ENCODE measurements around the gene ASB10. TPM values are rescaled to one million over a fixed set of nuclear protein-coding genes. Genes with fewer than 3 reads are reported as not detected.

The ASB10 gene
- total and polyA plus RNA-seq, 2 of the 4 experiments (the other 2 are of a cell fraction): not detected

- H2BK15ac ChIP-seq (ENCODE audit: low read depth, low read length): no peak overlapping the region
- DNase-seq (no peak), ATAC-seq (ENCODE audit: low read depth) (no peak)
- H3K14ac ChIP-seq (replicated peaks; ENCODE audit: low read depth, low read length): no peak overlapping the region
- no peak overlapping the region for H2BK120ac ChIP-seq (ENCODE audit: low read depth, low read length)
- no peak overlapping the region for H3K56ac ChIP-seq (ENCODE audit: extremely low read depth, insufficient read depth, low read length)
- dilution Hi-C loops (cut with HindIII; ENCODE audit: low sequenced_read_pairs, unreplicated experiment): no loop called here
- no TSS peak for BruUV-seq (replicated peaks)
- H3K4me1 ChIP-seq (ENCODE audit: control insufficient read depth, insufficient read depth, low read length): no peaks in the 10 kb centered on the region
- no peak overlapping the region for H2BK20ac ChIP-seq (ENCODE audit: low read depth, low read length)
- H2AFZ ChIP-seq (replicated peaks; ENCODE audit: low read length, poor library complexity): no peak overlapping the region
- peaks cover 61% of the 10 kb centered on the region for H3K36me3 ChIP-seq (ENCODE audit: control insufficient read depth, insufficient read depth, low read length)
- ChIA-PET CTCF (interaction anchor here (0.6 kb wide), 1 partner anchor 42 kb away, joined by 3 read pairs; no protein-coding TSS in a partner anchor), POLR2A (ENCODE audit: unreplicated experiment) (no interaction called here)
- H3K9me1 ChIP-seq (ENCODE audit: insufficient read depth, low read length): 0 out of 2 replicates have a peak, but pooled peaks cover 3% of the 10 kb centered on the region
- no peak overlapping the region for H2AK5ac ChIP-seq (ENCODE audit: low read depth, low read length)
- H4K8ac ChIP-seq (ENCODE audit: low read depth in 2 of 2, low read length in 2 of 2): no peak overlapping the region
- no peaks in the 10 kb centered on the region for H3K79me1 ChIP-seq (ENCODE audit: low read depth in 1 of 2, low read length in 2 of 2)
- H2BK5ac ChIP-seq (ENCODE audit: low read depth, low read length, poor library complexity, severe bottlenecking): no peak overlapping the region
- peaks cover 3% of the 10 kb centered on the region for H4K20me1 ChIP-seq (ENCODE audit: insufficient read depth, low read length)
- H3K4me3 ChIP-seq (ENCODE audit: insufficient read depth, low read depth, low read length): no peak overlapping the region
- H3K4ac ChIP-seq (ENCODE audit: low read depth, low read length): no peak overlapping the region
- no peak overlapping the region for H4K91ac ChIP-seq (ENCODE audit: insufficient read depth, low read depth, low read length)
- no peak overlapping the region for H3K27ac ChIP-seq (ENCODE audit: insufficient read depth, low read length)
- H3K23ac ChIP-seq (ENCODE audit: low read depth, low read length): no peak overlapping the region
- H4K5ac ChIP-seq (ENCODE audit: low read depth, low read length): no peak overlapping the region
- intact Hi-C loops (cut with micrococcal nuclease): no loop called here
- WGBS, 2 experiments (ENCODE audit: extremely low coverage in 2 of 2, insufficient read length in 1 of 2): 92% methylated on average over 19 of the region's 31 CpGs; no CpG with 5 or more reads in 1 of the 2 experiments
- H3K9ac ChIP-seq (ENCODE audit: low read depth, low read length): no peak overlapping the region
- TF ChIP-seq ELK1 (IDR thresholded peaks at IDR 0.05; ENCODE audit: borderline replicate concordance, low read depth, low read length) (no peak), RCOR1 (IDR thresholded peaks at IDR 0.05; ENCODE audit: insufficient replicate concordance, low read length) (no peak), POLR2A (IDR thresholded peaks at IDR 0.05; ENCODE audit: low read depth, low read length) (no peak), NFE2L2 (IDR thresholded peaks at IDR 0.05; ENCODE audit: low read depth, low read length) (no peak), RFX5 (IDR thresholded peaks at IDR 0.05; ENCODE audit: low read depth, low read length) (no peak), BHLHE40 (IDR thresholded peaks at IDR 0.05; ENCODE audit: low read depth, low read length) (no peak), SMC3 (IDR thresholded peaks at IDR 0.05; ENCODE audit: low read depth, low read length) (no peak)
- in situ Hi-C loops (cut with MboI; ENCODE audit: low sequenced_read_pairs): no loop called here
- peak overlapping the region; percentile 59 for H2AK9ac ChIP-seq (replicated peaks; ENCODE audit: low read depth, low read length, poor library complexity)
- H3K9me3 ChIP-seq (ENCODE audit: control insufficient read depth, insufficient read depth, low read length): no peaks in the 10 kb centered on the region
- no peak overlapping the region for H3K18ac ChIP-seq (ENCODE audit: low read depth, low read length)
- no peaks in the 10 kb centered on the region for H3K27me3 ChIP-seq (ENCODE audit: control insufficient read depth, insufficient read depth, low read length)
- H3K4me2 ChIP-seq (ENCODE audit: low read depth, low read length): no peak overlapping the region
Measured at GRCh38 chr7:151141855-151142685, 45.0 kb downstream of the ASB10 start.

Data from IMR-90 (cell line).